Measurements from ENCODE around the gene AAK1. TPM values are rescaled to one million over a fixed set of nuclear protein-coding genes. Genes with fewer than 3 reads are reported as not detected.
"Not testable (repeated sequence)": the region's sequence is repeated elsewhere in the genome, so short reads cannot be mapped to it uniquely, and the experiment has no call there.

AAK1 gene
- polyA plus RNA-seq, 1 donor, result 11.9 TPM

DNA sequence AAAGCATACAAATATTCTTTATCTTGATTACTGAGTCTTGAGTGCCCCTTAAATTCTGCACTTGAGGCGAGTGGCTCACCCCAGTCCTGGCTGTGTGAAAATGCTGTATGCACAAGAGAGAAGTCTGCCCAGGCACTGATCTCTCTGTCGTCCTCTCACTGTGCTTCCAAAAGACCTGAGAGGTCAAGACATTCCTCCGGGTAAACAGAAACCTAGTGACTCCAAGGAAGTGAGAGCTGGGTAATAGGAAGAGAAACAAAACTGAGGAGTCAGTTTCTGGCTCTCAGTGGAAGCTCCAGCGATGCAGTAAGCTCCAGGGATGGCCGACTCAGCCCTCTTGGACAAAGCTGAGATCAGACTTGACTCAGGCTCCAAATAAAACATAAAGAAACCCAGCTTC is 70.9 kb downstream of the AAK1 start:
- no peak for DNase-seq (ENCODE audit: low read depth)

DNA sequence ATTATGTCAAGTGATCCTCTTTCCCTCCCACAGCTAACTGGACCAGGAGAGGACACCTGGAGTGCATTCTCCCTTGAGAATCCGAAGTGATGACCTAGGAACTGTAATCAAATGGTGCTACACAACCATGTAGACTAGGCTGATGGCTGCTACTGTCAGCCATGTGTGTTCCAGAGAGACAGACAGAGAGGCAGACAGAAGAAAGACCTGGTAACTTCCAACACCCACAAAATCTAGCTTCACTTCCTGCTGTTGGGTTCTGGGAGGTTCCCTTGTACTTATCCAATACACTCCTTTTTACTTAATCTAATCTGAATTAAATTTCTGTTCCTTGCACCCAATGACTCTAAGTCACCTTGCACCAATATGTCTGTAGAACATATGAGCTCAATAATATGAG is 72.3 kb downstream of the AAK1 start:
- no peak for DNase-seq (ENCODE audit: low read depth)

DNA sequence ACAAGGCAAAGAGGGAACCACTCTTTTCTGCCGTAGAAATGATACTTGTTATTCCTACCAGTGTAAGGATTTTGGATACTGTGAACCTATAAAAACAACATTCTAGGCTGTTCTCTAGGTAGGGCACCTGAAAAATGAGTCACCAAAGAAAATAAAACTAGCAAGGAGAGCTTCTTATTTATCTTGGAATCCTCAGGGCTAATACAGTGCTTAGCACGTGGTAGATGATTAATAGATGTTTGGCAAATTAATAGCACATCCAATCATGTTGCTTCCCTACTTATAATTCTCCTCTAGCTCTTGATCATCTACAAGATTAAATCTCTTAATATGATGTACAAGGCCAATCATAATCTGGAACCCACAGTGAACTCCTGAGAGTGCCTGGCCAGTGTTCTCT is 73.1 kb downstream of the AAK1 start:
- no peak for DNase-seq (ENCODE audit: low read depth)

DNA sequence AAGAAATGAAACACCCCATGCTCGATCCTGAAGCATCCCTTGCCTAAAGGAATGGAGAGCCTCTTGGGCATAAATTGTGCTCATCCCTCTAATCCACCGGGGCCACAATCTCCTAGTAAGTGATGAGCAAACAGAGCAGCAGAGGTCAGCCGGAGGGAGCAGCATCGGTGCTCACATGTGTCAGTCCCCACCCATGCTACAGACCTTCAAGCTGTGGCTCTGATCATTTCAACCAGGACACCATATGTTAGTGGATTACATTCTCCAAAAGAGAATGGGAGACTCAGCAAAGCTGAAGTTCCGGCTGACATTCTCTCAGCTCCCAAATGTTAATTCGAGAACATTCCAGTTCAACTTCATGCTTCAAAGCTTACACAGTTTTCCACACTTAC is 75.6 kb downstream of the AAK1 start:
- no peak for DNase-seq (ENCODE audit: low read depth)

DNA sequence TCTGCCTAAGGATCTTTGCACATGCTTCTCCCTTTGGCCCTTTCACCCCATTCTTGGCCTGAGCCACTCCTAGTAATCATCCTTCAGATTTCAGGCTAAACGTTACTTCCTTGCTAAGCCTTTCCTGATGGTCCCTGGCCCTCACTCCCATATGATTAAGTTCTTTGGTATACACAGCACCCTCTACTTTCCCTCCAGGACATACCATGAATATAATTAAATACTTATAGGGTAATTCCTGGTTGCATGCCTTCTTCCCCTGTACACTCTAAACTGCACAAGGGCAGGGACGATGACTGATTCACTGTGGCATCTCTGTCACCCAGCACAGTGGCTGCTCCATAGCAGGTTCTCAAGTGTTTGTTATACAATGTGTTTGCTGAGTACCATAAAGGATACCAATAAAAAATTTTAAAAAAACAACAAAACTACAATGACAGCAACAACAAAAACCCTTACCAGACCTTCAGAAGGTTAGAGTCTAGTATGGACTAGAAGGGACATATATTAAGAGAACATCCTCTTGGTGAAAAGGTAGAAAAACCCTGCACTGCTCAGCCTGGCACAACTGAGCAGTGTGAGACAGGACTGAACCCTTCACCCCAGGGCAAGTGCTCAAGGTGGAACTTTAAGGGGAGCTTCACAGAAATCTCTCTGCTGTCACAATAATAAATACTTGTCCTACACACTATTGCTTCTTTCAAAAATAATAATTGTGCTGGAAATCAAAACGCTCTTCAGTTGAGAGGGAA is 76.2 kb downstream of the AAK1 start:
- no peak for DNase-seq (ENCODE audit: low read depth)

DNA sequence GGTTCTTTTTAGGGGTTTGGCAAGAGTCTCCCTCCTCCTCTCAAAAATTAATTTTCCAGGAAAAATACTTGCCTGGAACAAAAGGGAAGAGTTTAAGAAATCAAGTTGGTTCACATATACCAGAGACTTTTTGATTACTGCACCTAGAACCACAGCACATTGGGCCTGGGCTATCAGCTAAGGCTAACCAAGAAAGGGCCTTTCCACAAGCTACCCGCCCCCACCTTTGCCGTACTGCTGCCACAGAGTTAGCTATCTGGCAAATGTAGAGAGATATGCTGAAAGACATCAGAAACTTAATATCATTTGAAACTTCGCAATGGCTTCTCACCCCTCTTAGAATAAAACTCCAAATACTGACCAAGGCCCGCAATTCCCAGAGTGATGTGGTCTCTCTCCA is 76.9 kb downstream of the AAK1 start:
- no peak for DNase-seq (ENCODE audit: low read depth)

DNA sequence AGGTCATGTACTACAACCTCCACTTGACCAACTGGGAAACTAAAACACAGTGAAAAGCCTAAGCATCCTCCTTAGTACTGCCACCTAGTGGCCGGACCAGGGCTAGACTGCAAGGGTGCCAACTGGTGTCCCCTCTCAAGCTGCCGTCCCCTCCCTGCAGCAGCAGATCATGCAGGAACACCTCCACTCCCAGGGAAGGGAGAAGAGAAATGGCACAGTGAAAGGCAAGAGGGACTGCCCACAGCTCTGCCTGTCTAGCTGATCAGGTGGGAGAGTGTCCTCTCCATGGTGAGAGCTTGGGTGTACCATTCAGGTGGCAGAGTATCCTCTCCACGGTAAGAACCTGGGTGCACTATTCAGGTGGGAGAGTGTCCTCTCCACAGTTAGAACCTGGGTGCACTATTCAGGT is 78.1 kb downstream of the AAK1 start:
- no peak for DNase-seq (ENCODE audit: low read depth)

DNA sequence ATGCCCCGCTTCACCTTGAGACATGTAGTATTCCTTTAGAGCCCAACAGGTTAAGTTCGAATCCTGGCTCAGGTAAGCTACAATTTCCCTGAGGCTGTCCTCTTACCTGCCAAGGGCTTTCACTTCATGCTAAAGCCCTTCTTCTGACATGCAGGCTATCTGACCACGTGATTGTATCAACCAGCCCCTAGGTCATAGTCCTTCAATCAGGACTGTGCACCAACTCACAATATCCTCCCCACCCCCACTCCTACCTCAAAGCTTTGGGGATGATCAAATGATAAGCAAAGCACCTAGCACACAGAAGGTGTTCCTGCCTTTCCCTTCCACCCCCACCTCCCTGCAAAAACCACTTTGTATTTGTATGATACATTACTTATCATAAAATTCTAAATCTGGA is 78.9 kb downstream of the AAK1 start:
- DNase-seq (ENCODE audit: low read depth), result no peak

DNA sequence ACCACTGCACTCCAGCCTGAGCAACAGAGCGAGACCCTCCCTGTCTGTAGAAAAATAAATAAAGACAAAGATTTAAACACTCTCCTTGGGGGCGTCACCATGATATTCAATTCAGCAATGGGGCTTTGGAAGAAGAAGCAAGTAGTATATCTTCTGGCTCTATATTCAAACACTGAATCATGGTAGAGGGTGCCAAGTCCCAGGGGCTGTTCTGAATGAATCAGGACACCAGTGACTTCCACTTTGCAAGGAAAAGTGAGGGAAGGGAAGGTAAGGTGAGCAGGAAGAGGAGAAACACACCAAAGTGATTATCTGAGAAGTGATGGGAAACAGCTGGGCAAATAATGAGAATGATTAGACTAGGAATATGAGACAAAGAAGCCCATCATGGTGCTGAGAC is 80.5 kb downstream of the AAK1 start:
- no peak for DNase-seq (ENCODE audit: low read depth)

DNA sequence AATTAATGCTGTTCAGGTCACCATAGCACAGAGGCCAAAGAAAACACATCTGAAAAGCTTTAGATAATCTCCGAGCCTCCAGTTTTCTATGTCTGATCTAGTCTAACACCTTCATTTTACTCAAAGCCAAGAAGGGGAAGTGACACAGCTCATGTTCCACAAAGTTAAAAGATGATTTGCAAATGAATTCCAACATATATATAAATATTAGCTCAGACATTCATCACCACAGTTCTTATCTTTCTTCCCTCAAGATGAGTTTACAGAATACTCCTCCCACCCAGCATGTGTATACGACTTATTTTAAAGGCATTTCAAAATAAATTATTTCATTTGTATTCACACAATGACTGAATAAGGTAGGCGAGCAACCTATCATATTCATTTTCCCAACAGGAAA is 82.4 kb downstream of the AAK1 start:
- no peak for DNase-seq (ENCODE audit: low read depth)

DNA sequence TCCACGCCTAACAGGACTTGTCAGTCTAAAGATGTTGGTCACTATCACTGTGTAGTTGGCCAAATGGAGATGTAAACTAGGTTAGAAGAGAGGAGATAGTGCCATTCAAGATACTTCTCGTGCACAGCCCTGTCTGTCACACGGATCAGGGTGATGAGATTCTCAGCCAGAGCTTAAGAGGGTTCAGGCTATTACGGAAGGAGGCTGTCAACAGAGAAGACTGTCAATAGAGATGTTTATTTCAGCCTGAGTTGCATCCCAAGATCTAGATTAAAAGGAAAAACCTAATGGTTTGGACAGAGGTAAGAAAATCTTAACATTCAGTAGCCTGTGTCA is 83.4 kb downstream of the AAK1 start:
- no peak for DNase-seq (ENCODE audit: low read depth)

DNA sequence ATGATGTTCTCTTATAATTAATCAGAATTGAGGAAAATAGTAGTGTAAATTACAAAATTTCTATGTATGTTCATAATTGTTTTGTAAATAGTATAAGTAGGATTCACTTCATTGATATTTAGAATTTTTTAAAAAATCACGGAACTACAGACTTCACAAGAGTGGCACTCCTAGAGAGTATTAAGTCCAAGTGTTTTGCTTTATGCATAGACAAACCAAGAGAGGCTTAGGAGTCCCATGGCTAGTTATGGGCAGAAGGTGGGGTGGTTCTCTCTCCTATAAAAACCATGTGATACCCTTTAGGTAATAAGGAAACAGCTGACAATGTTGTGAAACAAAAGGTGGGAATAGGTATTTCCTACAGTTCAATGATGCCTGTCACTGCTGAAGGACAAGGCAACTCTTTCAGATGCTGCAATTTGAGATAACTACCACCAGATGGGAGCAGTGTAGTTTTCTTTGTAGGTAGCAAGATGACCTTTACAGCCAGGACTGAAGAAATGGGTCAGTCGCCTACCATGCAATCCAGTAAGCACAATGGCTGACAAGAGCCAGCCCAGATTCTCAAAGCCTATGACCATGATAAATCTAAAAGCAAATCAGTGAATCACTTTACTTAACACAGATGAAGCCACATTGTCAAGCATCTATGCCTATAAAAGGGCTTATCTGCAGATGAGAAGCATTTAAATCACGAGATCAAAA is 83.9 kb downstream of the AAK1 start:
- DNase-seq (ENCODE audit: low read depth), result no peak

DNA sequence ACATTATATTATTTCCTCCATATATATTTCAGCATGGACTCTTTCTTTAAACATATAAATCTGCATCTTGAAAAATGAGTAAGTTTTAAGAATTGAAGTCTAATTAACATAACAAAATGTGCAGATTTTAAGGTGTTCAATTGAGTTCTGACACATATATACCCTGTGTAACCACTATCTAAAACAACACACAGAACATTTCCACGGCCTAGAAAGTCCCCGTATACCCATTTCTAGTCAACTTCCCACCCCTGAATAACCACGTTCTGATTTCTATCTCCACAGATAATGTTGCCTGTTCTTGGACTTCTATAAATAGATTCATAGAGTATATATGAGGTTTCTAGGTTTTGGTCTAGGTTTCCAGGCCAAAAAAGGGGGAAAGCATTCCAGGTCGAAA is 87.5 kb downstream of the AAK1 start:
- no peak for DNase-seq (ENCODE audit: low read depth)

DNA sequence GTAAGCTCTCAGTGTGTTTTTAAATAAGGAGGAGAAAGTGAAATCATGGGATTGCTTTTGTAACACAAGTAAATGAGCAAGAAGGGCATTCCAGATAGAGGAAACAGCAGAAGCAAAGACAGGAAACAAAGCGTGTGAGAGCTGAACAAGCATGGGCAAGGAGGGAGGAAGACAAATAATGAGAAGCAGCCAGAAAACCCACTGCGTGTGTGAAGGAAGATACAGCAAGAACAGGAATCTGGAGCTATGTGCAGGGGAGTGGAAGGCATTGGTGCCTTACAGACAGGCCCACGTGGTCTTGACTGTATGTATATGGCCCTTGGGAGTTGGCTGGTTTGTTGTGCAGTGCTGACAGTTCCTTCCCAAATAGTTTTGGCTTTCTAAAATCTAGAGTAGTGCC is 88.6 kb downstream of the AAK1 start:
- DNase-seq (ENCODE audit: low read depth), result no peak

DNA sequence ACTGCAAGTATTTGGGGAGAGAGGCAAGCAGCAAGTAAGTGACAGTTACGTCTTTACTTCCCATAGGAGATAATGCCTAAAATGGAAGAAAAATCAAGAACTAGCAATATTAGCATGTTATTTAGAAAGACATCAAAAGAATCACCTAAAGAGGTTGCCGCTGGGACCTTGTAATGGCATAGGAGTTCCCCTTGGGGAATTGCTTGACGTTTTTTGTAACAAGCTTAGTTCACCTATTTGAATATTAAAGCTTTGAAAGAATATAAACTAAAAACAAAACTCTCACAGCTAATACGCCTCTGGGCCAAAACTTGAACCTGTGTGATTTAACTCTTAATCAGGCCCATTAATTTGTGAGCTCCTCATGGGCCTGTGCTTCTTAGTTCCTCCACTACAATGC is 89.0 kb downstream of the AAK1 start:
- DNase-seq (ENCODE audit: low read depth), result no peak

DNA sequence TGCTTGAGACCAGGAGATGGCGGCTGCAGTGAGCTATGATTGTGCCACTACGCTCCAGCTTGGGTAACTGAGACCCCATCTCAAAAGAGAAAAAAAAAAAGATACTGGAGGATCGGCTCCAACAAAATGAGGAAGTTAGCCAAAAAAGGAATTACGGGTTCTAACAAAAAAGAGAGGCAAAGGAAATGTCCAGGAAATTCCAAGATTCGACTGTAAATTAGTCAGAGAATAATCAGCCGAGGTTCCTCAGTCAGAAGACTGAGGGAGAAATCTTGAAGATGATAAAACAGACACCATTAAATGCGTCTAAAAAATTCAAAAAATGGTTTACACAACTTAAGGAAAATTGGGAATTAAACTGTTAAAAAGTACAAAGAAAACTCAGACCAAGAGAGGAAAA is 89.5 kb downstream of the AAK1 start:
- DNase-seq (ENCODE audit: low read depth), result no peak

DNA sequence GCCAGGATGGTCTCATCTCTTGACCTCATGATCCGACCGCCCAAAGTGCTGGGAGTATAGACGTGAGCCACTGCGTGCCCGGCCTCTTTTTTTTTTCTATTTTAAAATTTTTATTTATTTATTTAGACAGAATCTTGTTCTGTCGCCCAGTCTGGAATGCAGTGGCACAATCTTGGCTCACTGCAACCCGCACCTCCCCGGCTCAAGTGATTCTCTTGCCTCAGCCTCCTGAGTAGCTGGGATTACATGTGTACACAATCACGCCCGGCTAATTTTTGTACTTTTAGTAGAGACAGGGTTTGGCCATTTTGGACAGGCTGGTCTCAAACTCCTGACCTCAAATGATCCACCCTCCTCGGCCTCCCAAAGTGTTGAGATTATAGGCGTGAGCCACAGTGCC is 93.0 kb downstream of the AAK1 start:
- DNase-seq (ENCODE audit: low read depth), result not testable (repeated sequence)

DNA sequence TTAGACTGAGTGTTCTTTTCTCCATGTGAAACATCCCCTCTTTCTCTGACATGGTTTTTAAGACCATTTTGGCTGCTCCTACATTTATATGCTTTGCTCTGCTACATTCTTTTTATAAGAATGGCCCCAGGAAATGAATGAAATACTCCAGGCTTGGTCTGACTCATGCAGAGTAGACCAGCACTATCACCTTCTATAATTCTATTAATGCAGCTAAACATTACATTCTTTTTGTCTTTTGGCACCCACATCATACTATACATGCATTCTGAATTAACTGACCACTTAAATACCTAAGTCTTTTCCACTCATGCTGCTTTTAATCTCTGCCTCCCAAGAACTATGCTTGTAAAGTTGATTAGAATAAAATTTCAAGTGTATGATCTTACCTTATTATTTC is 94.1 kb downstream of the AAK1 start:
- no peak for DNase-seq (ENCODE audit: low read depth)

DNA sequence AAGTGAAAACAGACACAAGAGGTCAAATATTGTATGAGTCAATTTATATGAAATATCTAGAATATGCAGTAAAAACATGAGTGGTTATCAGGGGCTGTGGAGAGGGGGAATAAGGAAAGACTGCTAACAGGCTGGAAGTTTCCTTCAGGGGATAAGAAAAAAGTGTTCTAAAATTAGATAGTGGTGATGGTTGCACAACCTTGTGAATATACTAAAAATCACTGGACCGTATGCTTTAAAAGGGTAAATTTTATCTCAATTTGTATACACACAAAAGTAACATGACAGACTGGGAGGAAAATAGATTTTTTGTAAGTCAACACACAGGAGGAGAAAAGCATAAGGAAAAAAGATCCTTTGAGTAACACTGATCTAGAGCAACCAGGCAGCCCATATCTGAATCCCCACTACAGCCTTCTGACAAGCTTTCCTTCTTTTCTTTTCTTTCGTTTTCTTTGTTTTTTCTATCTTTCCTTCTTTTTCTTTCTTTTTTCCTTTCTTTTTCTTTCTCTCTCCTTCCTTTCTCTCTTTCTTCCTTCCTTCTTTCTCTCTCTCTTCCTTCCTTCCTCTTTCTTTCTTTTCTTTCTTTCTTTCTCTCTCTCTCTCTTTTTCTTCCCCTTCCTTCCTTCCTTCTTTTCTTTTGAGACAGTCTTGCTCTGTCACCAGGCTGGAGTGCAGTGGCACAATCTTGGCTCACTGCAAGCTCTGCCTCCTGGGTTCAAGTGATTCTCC is 95.4 kb downstream of the AAK1 start:
- no peak for DNase-seq (ENCODE audit: low read depth)

DNA sequence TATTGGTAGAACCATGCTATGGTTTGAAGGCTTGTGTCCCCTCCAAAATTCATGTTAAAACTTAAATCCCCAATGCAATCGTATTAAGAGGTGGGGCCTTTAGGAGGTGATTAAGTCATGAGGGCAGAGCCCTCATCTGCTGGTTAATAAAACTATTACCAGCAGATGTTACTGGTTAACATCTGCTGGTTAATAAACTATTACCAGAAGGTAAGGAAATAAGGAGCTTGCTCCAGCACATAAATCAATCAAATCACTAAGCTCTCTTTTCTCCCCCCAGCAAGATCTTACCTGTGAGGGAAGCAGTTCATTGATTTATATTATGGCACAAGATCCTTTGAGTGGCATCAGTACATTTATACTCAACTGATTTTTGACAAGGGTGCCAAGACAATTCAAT is 96.9 kb downstream of the AAK1 start:
- DNase-seq (ENCODE audit: low read depth), result no peak

DNA sequence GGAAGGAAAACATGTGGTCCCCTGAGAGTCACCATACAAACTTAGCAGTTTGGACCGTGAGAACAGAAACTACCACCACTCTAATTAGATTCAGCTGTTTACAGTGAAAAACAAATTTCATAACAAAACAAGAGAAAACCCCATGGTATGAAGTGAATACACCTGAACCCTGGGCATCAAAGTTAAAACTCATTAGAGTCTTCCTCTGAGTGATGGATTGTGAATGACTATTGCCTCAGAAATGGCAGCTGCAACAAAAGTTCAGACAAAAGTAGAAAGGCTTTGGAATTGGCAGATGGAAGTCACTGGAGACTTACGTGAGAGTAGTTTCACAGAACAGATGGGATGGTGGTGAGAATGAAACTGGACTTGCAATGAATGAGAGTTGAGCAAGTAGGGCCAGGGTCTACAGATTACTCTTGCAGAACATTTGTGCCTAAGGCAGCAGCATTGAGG is 98.0 kb downstream of the AAK1 start:
- DNase-seq (ENCODE audit: low read depth), result no peak

DNA sequence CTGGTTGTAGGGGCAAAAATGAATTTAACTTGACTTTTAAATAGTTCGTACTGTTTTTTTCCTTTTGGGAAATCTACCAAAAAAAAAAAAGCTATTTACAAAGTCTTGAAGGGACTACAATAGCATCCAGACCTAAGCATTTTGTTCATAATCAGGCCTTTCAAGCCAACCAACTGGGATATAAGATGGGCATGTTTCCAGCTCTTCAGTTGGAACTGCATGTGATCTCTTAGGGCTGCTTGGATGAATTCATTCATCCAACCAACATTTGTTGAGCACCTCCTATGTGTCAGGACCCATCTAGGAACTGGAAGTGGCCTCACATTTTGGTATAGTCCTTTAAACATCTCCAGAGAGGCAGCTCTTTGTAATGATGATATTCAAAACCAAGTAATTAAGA is 98.6 kb downstream of the AAK1 start:
- DNase-seq (ENCODE audit: low read depth), result no peak

DNA sequence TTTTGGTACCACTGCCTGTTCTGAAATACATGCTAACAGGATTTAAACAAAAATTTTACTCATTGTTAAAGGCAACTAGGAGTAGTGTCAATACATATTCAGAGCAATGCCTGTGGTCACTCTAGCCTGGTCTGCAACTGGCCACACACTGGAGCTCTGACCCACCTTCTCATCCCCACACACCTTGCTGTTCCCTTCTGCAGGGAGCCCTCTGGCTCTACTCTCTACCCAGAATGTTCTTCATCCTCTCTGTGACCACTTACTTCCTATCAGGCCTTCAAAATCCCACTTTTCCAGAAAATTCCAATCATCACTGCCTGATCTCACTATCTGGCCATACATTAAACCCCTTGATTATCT is 104.0 kb downstream of the AAK1 start:
- no peak for DNase-seq (ENCODE audit: low read depth)

All from forelimb muscle (tissue), 1 donor.